GM12801 (cell line): Measurements from ENCODE around the gene CDC40.

Experiments used
- CTCF ChIP-seq: IDR thresholded peaks from one replicate; pipeline ENCODE4 v1.5.1; 2011; ENCODE audit warnings: control low read depth; ENCODE audit not compliant: insufficient read length; ENCODE audit errors: extremely low read depth

Gene CDC40

GRCh38 chr6:110207652-110208051 is 27.4 kb downstream of the CDC40 start:
- TF ChIP-seq CTCF: no peak

GRCh38 chr6:110211753-110212152 is 31.5 kb downstream of the CDC40 start:
- no peak for TF ChIP-seq CTCF

GRCh38 chr6:110214338-110214737 is 34.1 kb downstream of the CDC40 start:
- no peak for TF ChIP-seq CTCF

- no peak for TF ChIP-seq CTCF
These were observed 35.9 kb downstream of the CDC40 start for GRCh38 chr6:110216140-110216539.

- TF ChIP-seq CTCF: no peak
These were observed 37.0 kb downstream of the CDC40 start for GRCh38 chr6:110217266-110217665.

GRCh38 chr6:110221738-110222137 is 41.5 kb downstream of the CDC40 start:
- TF ChIP-seq CTCF: no peak

GRCh38 chr6:110226261-110226660 is 46.0 kb downstream of the CDC40 start:
- TF ChIP-seq CTCF: no peak

- no peak for TF ChIP-seq CTCF
These were observed 52.2 kb downstream of the CDC40 start for GRCh38 chr6:110232450-110232849.
